HG03354 (cell line): ENCODE measurements around the gene USB1.

ENCODE experiments used
- ATAC-seq: cut with Tn5 transposase; IDR thresholded peaks from one replicate; pipeline ENCODE4 v1.9.1; 2021; ENCODE audit warnings: mild to moderate bottlenecking; ENCODE audit not compliant: unreplicated experiment, poor library complexity, severe bottlenecking

Gene USB1

DNA sequence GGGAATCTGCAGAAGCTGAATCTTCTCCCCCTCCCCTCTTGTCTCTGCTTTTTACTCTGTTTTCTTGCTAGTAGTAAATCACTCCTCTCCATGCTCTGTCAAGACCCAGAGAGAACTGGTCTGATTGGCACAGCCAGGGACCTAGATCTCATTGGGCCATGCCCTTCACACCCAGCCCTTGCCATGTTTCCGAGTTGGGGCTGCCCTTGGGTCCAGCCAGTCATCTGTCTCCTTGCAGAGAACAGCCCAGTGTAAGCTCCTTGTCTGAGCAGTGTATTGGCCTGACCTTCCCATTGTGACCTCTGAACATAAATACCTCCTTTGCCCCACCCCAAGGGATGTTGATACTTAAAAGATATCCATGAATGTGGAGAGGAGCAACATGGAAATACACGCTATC, 28.2 kb downstream of the USB1 start:
- ATAC-seq = no peak

DNA sequence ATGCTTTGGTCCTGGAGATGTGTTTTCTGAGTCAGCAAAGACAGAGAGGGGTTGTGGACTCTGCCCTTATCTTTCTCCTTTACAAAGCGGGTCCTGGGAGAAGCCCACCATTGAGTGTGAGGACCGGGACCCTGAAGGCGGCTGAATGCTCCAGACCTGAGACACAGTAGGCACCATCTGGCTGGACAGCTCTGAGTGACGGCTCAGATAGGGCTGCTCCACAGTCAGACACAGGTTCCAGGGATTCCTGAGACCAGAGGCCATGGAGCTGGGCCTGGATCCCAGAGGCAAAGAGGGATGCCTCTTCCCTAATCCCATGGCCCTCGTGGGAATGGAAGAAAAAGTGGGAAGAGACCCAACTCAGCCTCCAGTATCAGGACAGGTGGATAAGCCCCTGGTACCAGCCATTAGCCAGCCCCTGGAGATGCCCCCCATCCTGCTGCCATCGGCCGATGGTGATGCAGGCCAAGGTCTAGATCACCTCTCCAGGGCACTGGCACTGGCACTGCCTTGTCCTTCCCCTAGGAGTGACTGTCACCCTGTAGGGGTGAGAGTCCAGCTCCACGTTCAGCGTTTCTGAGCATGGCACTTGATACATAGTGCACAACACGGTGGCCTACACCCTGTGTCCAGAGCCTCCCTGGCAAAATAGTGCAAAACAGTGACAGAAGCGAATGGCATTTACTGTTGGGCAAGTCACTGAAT, 29.1 kb downstream of the USB1 start:
- no peak for ATAC-seq

DNA sequence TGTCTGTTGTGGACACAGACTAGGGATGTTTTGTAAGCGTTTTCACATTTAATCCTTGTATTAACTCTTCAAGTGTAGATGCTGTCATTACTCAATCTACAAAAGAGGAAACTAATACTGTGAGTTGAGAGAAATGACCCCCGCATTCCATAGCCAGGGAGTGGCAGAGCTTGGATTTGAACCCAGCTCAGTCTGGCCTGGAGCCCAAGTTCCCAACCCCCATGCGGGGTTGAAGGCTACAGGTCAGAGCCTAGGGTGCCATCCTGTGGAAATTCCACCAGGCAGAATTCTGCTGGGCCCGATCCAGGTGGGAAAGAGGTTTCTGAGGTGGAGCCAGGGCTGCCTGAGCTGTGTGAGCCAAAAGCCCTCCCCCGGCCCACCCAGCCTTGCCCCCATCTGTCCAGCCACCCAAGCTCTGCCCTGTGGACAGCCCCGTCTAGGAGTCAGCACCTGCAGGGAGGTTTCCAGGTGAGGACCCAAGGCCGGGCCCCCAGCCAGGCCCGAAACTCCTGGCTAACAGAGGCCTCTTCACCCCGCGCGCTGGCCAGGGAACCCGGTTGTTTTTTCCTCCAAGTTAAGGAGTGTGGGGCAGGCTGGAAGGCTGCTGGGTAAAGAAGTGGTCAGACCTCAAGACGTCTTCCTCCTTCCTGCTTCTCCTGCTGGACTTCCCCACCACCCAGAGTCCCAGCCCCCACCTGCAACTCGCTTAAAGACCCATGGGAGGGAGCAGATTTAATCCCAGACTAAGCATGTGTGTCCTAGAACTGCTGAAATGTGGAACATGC, 30.0 kb downstream of the USB1 start:
- ATAC-seq = no peak

DNA sequence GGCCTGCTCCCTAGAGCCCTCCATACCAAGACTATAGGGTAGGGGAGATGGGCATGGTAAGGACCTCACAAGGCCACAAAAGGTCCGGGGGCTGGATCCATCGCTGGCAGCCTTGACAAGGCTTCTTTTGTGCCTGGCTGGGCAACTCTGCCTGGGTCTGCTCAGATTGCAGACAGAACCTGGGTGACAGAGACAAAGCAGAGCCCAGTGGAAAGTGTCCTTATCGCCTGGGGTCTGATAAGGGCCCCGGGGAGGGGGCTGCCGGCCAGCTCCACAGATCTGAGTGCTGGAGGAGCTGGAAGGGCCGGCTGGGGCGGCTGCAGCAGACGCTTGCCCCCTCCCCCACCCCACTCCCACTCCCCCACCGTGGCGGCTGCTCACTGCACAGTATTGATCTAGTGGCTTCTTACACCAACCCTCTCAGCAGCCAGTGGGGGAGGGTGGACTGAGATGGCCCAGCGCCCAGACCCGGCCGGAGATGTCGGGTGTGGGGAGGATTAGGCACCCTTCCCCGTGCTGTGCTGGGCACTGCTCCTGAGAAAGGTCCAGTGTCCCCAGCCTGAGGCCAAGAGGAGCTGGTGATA, 31.6 kb downstream of the USB1 start:
- ATAC-seq = no peak

DNA sequence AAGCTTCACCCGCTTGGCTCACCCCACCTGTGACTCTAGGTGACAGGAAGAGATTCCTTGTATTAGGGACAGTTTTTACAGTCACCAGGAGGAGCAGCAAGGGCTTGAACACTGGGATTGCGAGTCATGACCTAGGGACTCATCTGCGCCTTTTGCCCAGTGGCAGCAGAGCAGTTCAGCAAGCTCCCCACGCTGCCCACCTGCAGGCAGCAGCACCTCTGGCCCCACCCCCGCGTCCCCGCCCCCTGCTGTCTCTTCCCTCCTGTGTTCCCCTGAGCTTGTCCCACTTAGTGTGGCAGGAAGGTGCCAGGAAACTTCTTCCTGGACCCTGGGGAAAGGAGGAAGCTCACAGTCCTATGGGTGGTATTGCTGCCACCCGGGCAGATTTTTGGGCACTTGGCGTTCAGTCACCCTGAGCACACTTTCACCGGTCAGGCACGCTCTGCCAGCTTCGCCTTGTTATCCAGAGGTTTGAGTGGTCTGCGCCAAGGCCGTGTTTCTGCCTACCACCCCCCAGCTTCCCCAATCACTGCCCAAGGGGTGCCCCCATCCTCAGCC, 33.0 kb downstream of the USB1 start:
- no peak for ATAC-seq

DNA sequence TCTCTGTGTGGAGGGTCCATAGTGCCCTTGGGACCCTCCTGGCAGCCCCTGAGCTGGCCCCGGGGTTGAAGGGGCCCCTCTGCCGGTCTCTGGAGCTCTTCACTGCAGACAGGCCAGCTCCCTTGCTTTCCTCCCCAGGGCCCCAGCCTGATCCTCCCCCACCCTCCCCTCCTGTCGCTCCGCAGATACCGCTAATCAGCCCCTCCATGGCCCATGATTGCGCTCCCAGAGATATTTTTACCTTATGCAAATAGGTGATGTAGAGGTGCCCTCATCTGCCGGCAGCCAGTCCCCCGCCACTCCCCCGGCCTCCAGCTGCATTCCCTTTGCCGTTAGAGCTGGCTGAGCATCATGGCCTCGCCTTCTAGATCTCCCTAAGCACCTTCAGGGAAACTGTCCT, 33.6 kb downstream of the USB1 start:
- no peak for ATAC-seq

DNA sequence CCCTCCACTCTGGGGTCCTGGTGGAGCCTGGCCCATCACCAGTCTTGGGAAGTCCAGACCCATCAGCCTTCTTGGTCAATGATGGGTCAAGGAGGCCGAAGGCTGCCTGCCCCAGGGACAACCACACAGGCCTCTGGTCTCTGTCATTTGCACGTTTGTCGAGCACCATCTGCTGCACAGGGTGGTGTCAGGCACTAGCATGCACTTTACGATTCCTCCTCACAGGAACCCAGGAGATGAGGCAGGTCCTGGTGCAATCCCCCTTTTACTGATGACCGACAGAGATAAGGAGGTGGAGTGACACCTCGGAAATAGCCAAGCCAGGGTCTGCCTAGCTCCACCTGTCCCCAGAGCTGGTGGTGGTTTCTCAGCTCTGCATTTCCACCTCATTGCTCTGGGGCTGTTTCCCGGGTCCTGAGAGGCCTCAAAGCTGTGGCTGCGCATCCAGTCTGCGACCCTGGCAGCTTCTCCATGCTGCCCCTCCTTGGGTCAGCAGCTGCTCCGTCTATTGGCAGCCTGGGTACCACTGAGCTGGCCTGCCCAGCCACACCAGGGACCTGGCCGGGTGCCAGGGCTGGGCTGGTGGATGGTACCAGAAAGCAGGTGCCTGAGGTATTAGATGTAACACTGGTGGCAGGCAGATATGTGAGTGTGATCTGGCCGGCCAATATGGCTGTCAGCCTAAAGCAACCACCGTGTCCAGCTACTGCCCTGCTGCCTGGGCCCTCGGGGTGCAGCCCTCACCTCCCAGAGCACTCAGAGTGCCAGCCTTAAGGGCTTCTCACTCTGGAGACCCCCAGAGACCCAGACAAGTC, 34.4 kb downstream of the USB1 start:
- ATAC-seq = no peak

DNA sequence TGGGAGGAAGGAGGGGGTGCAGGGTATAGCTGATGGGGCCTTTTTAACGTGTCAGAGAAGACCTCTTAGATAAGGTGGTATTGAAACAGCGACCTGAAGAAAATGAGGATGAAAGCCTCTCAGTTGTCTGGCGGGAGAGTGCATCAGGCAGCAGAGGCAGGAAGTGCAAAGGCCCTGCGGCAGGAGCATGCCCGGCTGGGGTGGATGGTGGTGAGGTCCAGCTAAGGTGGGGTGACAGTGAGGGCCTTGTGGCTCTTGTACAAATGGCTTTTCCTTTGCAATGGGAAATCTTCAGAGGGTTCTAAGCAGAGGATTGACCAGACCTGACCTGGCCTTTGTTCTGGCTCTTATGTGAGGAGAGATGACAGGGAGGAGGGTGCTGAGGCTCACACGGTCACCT, 35.7 kb downstream of the USB1 start:
- ATAC-seq = no peak

DNA sequence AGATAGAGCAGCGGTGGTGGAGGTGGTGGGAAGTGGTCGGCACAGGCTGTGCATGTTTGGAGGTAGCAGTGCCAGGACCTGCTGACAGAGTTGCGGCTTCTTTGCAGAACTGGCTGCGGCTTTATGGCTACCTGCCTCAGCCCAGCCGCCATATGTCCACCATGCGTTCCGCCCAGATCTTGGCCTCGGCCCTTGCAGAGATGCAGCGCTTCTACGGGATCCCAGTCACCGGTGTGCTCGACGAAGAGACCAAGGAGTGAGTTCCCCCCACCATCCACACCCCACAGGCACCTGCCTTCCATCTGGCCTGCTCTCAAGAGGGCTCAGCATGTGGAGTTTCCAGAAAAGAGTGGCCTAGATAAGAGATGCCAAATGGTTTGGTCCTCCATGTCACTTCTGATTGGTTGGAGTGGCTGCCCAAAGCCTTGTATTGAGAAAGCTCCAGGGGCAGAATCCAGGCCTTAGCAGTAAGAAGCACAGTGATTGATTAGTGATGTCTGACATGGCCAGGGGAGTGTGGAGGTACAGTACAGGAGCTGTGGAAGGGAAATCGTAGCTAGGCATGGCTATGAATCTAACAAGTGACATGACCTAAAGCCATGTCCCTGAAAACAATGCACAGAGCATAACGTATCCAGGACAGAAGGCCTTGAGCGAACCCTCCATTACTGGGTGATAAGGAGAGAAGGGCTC, 36.3 kb downstream of the USB1 start:
- ATAC-seq = no peak

DNA sequence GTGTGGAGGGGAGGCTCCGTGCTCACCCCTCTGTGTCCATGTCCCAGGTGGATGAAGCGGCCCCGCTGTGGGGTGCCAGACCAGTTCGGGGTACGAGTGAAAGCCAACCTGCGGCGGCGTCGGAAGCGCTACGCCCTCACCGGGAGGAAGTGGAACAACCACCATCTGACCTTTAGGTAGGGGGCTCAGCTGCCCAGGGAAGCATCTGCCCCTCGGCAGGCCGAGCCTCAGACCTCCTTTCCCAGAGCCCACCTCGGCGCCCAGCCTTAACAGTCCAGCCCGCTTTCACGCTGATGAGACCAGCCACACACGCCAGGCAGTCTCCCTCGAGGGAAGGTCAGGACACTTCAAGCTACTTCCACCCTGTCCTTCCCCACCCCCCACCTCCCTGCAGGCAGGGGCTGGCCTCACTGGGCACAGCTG, 37.0 kb downstream of the USB1 start:
- no peak for ATAC-seq

DNA sequence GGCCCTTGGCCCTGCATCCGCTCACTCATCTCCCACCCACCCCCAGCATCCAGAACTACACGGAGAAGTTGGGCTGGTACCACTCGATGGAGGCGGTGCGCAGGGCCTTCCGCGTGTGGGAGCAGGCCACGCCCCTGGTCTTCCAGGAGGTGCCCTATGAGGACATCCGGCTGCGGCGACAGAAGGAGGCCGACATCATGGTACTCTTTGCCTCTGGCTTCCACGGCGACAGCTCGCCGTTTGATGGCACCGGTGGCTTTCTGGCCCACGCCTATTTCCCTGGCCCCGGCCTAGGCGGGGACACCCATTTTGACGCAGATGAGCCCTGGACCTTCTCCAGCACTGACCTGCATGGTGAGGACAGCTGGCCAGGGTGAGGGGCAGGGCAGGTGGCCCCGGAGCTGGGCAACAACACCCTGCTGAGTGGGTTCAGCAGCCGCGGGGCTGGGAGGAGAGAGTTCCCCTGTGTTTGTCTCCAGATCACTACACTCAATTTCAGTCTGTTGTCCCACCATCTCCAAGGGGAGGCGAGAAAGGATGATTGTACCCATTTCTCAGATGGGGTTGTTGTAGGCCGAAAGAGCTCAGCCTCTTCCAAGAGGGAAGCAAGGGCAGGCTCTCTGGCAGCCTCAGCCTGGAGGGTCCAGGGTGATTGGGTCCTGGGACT, 38.8 kb downstream of the USB1 start:
- ATAC-seq = no peak

DNA sequence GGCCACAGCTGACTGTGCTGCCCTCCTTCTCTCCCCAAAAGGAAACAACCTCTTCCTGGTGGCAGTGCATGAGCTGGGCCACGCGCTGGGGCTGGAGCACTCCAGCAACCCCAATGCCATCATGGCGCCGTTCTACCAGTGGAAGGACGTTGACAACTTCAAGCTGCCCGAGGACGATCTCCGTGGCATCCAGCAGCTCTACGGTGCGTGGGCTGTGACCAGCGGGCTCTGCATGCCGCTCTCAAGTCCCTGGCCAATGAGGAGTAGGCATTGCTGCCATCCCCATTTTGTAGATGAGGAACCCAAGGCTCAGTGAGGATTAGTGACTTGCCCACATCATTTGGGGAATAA, 39.3 kb downstream of the USB1 start:
- ATAC-seq = no peak

DNA sequence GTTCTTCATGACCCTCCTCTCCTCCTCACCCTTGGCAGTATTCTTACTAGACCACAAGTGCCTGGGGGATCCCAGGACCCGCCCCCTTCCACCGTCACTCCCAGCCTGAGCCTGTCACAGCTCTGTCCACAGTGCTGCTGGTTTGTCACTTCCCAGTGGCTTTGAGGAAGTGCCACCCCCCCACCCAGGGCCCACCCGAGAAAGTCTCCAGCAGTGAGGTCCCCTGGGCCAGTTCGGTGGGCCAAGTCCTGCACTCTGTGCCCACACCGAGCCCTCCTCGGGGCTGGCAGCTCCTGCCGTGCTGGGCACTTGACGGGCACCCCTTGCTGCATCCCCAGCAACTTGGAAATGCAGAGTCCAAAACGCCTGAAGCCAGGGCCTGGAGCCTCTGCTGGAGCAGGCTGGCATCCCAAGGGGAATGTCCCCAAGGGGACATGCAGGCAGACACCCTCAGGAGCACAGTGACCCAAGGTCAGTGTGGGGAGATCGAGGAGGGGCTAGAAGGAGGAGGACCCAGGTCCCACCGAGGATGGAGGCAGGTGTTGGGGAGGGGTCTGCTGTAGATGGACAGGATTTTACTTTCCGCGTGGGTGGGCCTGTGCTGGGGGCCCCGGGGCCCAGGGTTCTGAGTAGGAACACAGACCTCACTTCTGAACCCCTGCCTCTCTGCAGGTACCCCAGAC, 39.9 kb downstream of the USB1 start:
- ATAC-seq = no peak

DNA sequence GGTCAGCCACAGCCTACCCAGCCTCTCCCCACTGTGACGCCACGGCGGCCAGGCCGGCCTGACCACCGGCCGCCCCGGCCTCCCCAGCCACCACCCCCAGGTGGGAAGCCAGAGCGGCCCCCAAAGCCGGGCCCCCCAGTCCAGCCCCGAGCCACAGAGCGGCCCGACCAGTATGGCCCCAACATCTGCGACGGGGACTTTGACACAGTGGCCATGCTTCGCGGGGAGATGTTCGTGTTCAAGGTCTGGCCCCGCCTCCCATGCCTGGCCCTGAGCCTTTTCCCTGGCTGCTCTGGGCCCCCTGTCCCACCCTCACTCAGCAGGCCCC, 40.4 kb downstream of the USB1 start:
- ATAC-seq = no peak

DNA sequence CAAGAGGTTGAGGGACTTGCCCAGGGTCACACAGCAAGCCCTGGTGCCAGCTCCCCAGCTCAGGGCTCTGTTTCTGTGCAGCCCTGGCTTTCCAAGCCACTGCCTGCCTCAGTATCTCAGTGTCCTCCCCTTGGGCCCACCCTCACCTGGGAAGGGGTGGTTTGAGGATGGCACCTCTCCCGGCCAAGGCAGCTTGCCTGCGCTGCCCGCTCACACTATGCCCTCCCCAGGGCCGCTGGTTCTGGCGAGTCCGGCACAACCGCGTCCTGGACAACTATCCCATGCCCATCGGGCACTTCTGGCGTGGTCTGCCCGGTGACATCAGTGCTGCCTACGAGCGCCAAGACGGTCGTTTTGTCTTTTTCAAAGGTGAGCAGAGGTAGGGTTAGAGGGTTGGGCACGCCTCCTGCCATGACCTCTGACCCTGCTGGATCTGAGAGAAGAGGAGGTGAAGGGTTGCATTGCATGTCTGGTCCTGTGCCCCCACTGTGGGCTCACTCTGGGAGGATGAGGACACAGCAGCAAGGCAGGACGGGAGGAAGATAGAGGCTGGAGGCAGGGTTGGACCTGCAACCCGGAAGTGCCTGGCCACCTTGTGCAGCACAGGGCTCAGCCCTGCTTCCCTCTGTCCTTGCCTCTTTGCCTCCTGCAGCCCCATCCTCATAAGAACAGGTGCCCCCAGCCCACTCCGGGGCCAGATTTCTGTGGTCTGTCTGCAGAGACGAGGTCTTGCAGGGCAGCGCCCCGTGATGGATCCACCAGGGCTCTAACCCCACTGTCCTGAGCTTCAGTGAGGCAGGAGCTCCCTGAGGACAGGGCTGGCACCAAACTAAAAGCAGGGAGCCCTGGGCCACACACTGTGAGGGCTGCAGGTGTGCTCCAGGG, 41.0 kb downstream of the USB1 start:
- ATAC-seq = no peak

DNA sequence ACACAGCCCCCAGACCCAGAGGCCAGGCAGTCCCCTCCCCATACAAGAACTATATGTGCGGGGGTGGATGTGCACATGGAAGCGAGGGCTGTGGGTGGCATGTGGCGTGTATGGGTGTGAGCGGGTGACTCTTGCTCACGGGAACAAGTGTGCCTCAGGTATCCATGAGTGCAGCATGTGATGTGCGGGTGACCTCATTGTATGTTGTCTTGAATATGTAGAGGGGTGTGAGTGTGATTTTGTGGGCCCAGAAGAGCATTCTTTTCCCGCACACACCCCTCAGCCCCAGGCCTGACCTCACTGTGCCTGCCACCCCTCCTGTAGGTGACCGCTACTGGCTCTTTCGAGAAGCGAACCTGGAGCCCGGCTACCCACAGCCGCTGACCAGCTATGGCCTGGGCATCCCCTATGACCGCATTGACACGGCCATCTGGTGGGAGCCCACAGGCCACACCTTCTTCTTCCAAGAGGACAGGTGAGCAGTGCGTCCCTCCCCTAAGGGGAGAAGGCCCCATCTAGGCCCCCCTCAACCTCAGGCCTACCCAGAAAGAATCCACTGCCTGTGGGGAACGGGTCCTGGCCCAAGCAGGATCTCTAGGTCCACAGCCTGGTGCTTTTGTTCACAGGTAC, 41.8 kb downstream of the USB1 start:
- ATAC-seq = no peak

DNA sequence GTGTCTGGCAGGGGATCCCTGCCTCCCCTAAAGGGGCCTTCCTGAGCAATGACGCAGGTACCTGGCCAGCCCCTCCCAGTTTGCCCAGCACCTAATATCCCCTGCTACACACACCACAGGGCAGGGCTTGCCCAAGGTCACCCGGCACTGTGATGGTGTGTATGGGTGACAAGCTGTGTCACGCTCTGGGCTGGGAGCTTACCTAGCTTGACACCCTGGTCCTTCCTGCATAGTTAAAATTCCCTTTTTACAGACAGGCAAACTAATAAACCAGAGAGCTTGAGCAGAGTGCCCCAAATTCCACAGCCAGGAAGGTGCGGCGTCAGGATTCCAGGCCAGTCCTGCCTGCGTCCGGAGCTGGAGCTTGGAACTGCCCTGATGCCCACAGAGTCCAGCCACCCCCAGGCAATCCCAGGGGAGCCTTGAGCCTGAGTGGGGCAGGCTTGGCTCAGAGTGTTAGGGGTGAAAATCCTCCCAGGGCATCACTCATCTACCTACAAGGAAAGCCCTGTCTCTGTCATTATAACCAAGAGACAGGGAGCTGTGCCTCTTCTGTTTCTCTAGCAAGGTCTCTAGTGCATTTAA, 42.5 kb downstream of the USB1 start:
- no peak for ATAC-seq
